Activated CD8-positive, alpha-beta memory T cell treated with anti-CD3 and anti-CD28 coated beads for 24 hours (primary cell): ENCODE data around the gene NDUFB10.
"Not testable (repeated sequence)": the region's sequence is repeated elsewhere in the genome, so short reads cannot be mapped to it uniquely, and the experiment has no call there.

Experiments used
- DNase-seq: peaks from one replicate; pipeline ENCODE4 v3.0.0-alpha.2; 2020

Gene NDUFB10

GRCh38 chr16:1959269-1960039 lies at the start of gene NDUFB10:
NDUFB10 (plus strand) TSS chr16:1959538; CDS start chr16:1959625, 87 bp downstream.
- peak; percentile 97 for DNase-seq

DNA sequence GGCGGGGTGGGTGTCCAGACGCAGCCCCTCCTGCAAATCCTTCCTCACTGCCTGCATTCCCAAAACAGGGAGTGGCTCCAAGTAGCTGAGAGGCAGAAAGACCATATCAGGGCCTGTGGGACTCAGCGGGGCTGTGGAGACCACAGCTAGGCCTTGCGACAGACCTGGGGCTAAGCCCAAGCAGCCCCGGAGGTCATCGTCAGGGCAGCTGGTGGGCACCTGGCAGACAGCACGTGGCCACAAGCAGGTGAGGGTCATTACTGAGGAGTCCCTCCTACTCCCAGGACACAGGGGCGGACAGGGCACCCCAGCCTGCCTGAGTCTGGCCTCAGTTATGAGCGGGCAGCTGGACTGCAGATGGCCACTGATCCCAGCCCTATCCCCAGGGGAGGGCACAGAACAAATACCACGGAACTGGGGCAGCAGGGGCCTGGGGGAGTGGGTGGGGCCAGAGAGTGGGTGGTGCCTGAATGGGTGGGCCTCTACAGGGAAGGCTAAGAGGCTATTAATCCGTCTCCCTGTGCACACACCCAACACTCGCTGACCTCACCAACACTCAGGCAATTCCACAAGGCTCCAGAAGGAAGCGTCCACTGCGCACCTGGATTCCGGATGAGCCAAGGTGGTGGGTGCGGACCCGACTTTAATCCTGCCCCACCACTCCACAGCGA lies 49.6 kb upstream of the NDUFB10 start:
- no peak for DNase-seq

- no peak for DNase-seq
Measured at GRCh38 chr16:1911467-1912214, 47.7 kb upstream of the NDUFB10 start.

GRCh38 chr16:1912215-1912543 lies 47.2 kb upstream of the NDUFB10 start:
- DNase-seq = no peak

DNA sequence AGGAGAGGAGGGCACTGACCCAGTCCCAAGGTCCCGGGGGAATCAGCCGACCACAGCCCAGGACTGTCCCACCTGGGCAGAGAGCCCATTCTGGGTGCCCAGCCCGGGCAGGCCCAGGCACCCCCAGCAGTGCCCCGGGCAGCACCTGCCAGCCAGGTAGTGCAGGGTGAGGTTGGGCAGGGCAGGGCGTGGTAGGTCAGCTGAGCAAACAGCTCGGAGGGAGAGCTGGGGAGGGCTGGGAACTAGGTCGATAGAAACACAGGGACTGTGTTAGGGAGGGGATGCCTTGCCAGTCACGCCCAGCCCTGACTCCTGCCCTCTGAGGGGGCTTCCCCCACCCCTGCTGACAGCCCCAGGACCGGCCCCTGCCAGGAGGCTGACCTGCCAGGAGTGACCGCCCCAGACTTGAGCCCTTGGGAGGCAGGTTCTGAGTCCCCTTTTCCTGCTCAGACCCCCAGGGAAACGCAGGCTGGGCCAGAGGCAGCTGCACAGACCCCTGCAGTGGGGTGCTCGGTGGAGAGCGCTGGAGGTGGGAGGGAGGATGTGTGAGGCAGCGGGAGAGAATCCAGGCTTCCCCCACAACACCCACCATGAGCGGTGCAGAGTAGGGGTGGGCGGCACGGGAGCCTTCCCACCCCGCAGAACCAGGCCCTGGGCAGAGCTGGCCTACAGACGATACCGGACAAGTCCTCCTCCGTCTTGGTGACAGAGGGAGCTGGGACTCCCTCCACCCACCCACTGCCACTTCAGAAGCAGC lies 45.8 kb upstream of the NDUFB10 start:
- DNase-seq = no peak

DNA sequence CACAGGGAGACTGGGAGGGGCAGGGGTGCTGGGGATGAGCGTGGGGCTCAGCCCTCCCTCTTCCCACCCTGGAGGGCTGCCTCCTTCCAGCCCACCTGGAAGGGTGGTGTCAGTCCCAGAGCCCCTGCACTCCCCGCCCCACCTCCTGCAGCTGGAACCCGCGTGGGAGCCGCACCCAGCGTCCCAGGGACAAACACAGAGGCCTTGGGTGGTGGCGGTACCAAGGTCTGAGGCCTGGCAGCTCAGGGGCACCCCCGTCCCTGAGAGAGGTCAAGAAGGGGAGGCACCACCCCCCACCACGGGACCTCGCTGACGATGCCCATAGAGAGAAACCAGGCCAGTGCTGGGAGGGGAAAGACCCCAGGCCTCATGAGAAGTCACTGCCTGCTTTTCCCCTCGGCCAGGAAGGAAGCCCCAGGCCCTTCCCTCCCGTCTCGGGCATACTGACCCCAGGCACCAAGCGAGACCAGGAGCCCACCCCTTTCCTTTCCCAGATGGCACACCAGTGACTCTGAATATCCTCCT lies 45.2 kb upstream of the NDUFB10 start:
- DNase-seq = no peak

DNA sequence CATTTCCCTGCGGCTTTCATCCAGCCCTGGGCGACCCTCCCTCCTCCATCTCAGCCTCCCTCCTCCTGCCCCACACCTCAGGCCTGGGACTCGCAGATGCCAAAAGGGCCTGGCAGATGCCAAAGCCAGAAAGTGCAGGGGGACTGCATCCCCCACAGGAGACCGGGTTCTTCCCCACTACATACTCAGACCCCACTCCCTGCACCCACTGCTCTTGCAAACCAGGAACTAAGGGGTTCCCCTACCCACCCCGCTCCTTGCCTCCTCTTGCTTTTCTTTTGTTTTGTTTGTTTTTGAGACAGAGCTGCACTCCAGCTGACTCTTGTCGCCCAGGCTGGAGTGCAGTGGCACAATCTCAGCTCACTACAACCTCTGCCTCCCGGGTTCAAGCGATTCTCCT lies 44.4 kb upstream of the NDUFB10 start:
- no peak for DNase-seq

GRCh38 chr16:1915732-1916639 lies 43.4 kb upstream of the NDUFB10 start:
- no peak for DNase-seq

DNA sequence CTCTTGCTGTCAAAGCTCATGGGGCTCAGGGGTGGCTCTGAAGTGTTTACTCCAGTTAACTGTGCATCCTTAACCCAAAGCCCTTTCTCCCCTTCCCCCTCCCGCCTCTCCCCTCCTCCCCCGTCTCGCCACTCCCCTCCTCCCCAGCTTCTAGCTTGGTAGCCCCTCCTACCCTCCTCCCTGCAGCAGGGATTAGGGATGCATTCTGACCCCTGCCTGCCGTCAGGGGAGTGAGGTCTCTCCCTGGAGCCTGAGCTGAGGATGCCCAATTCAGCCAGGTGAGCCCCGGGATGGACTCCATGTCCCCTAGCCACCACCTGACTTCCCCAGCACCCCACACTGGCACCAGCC lies 42.7 kb upstream of the NDUFB10 start:
- no peak for DNase-seq

- DNase-seq = no peak
Measured at GRCh38 chr16:1917056-1917664, 42.2 kb upstream of the NDUFB10 start.

DNA sequence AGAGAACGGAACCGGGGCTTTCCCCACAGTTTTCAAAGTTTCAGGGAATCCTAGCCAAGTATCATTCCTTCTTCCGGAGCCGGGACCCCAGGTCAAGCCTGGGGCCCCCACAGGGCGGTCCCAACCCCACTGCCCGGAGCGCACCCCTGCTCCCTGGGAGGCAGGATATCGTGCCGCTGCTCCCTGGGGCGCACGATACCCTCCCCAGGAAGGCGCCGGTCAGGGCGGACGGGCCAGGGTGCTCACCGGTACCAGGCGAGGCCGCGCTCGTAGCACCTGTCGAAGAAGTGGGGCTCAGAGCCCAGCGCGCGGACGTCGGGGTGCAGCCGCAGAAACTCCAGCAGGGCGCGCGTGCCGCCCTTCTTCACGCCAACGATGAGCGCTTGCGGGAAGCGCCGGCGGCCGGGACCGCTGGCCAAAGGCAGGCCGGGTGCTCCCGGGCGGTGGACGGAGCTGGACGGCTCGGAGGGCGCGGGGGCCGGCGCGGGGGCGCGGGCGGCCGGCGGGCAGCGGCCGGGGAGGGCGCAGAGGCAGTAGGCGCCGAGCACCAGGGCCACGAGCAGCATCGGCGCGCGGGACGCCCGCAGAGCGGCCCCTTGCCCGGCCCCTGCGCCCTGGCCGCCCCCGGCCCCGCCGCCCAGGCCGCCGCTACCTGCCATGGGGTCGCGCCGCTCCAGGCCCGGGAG lies 41.5 kb upstream of the NDUFB10 start:
- no peak for DNase-seq

GRCh38 chr16:1918351-1919326 lies 40.7 kb upstream of the NDUFB10 start, which contains the start of gene HS3ST6:
HS3ST6 (minus strand) TSS chr16:1918415; CDS start chr16:1918323, 92 bp downstream.
- DNase-seq = no peak

DNA sequence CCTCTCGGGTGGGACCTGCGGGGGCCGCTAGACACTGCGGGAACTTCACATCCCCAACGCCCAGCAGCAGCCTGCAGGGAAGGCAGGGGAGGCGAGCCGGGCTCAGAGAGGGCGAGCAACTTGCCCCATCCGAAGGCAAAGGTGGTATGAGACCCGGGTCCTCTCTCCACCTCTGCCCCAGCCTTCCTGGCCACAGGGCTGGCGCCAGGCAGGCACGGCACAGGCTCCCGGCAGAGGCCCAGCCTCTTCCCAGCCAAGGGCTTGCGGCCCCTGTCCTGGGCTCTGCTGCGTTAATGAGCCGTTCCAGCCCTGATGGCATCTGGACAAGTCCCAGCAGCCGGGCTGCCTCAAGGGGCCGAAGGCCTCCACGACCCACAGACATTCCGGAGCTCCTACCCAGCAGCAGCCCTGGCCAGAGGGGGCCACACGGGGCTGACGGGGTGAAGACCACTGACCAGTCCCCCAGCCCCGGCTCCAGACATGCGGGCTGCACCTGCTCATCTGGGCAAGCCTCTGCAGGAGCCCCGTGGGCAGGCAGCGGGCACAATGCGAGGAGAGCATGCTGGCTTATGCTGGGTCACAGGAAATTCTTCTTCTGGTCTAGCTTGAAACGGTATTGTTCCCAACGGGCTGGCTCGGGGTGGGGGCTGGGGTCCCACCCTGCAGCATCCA lies 39.9 kb upstream of the NDUFB10 start:
- DNase-seq = no peak

DNA sequence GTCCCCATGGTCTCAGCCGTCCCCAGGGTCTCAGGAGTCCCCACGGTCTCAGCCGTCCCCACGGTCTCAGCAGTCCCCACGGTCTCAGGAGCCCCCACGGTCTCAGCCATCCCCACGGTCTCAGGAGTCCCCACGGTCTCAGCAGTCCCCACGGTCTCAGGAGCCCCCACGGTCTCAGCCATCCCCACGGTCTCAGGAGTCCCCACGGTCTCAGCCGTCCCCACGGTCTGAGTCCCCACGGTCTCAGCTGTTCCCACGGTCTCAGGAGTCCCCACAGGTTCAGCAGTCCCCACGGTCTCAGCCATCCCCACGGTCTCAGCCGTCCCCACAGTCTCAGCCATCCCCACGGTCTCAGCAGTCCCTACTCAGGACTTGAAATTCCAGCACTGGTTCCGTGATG lies 39.2 kb upstream of the NDUFB10 start:
- not testable (repeated sequence) for DNase-seq

- no peak for DNase-seq
Measured at GRCh38 chr16:1920727-1921171, 38.6 kb upstream of the NDUFB10 start.

- no peak for DNase-seq
Measured at GRCh38 chr16:1922357-1922756, 37.0 kb upstream of the NDUFB10 start.

- DNase-seq = no peak
Measured at GRCh38 chr16:1923299-1924034, 35.9 kb upstream of the NDUFB10 start.

GRCh38 chr16:1924095-1924494 lies 35.2 kb upstream of the NDUFB10 start:
- no peak for DNase-seq
